ENCODE measurements around the gene WIZ.

Gene WIZ

GRCh38 chr19:15400521-15401396, 49.0 kb downstream of the WIZ start:
- Histone ChIP-seq H3K36me3 (ENCODE audit: control insufficient read depth, low read length) (peaks cover 89% of the 10 kb centered on the region), H3K4me2 (ENCODE audit: low read length) (no peak overlapping the region), H3K9me3 (ENCODE audit: control insufficient read depth, insufficient read depth, low read length) (no peaks in the 10 kb centered on the region), H3K27ac (ENCODE audit: low read depth, low read length) (no peak overlapping the region), H4K20me1 (ENCODE audit: control insufficient read depth, insufficient read depth, low read depth, low read length) (peaks cover 10% of the 10 kb centered on the region; the same call in 1 of the 2 replicates), H3F3A (ENCODE audit: control insufficient read depth, insufficient read depth) (no peaks in the 10 kb centered on the region), H3K9me2 (replicated peaks; ENCODE audit: control insufficient read depth, low read length) (no peaks in the 10 kb centered on the region), H3K79me2 (ENCODE audit: control insufficient read depth, low read length) (peaks cover 44% of the 10 kb centered on the region), H3K4me1 (ENCODE audit: control insufficient read depth, low read length) (peaks cover 7% of the 10 kb centered on the region; the same call in 1 of the 2 replicates), H3K27me3 (ENCODE audit: control insufficient read depth, low read length) (no peaks in the 10 kb centered on the region), H3K4me3 (ENCODE audit: low read length) (no peak overlapping the region)
- TF ChIP-seq CTCF (IDR thresholded peaks at IDR 0.05; ENCODE audit: low read depth, low read length, poor library complexity, severe bottlenecking) (no peak), EZH2phosphoT487 (IDR thresholded peaks at IDR 0.05; ENCODE audit: borderline replicate concordance, low read length) (no peak)

GRCh38 chr19:15399635-15400034, 50.1 kb downstream of the WIZ start:
- H4K20me1 ChIP-seq (ENCODE audit: control insufficient read depth, insufficient read depth, low read depth, low read length), result peaks cover 10% of the 10 kb centered on the region; the same call in 1 of the 2 replicates
- H3K4me1 ChIP-seq (ENCODE audit: control insufficient read depth, low read length), result peaks cover 3% of the 10 kb centered on the region; the same call in 1 of the 2 replicates
- no peak overlapping the region for H3K27ac ChIP-seq (ENCODE audit: low read depth, low read length)
- no peaks in the 10 kb centered on the region for H3K27me3 ChIP-seq (ENCODE audit: control insufficient read depth, low read length)
- peaks cover 89% of the 10 kb centered on the region for H3K36me3 ChIP-seq (ENCODE audit: control insufficient read depth, low read length)
- TF ChIP-seq EZH2phosphoT487 (IDR thresholded peaks at IDR 0.05; ENCODE audit: borderline replicate concordance, low read length) (no peak), CTCF (IDR thresholded peaks at IDR 0.05; ENCODE audit: low read depth, low read length, poor library complexity, severe bottlenecking) (no peak)
- H3K4me3 ChIP-seq (ENCODE audit: low read length), result no peak overlapping the region
- H3K79me2 ChIP-seq (ENCODE audit: control insufficient read depth, low read length), result peaks cover 33% of the 10 kb centered on the region
- H3K9me2 ChIP-seq (replicated peaks; ENCODE audit: control insufficient read depth, low read length), result no peaks in the 10 kb centered on the region
- no peaks in the 10 kb centered on the region for H3K9me3 ChIP-seq (ENCODE audit: control insufficient read depth, insufficient read depth, low read length)
- no peak overlapping the region for H3K4me2 ChIP-seq (ENCODE audit: low read length)
- no peaks in the 10 kb centered on the region for H3F3A ChIP-seq (ENCODE audit: control insufficient read depth, insufficient read depth)

GRCh38 chr19:15399234-15399515, 50.6 kb downstream of the WIZ start:
- H3F3A ChIP-seq (ENCODE audit: control insufficient read depth, insufficient read depth), result 0 out of 2 replicates have a peak, but pooled peaks cover 3% of the 10 kb centered on the region
- peaks cover 28% of the 10 kb centered on the region for H3K79me2 ChIP-seq (ENCODE audit: control insufficient read depth, low read length)
- peaks cover 9% of the 10 kb centered on the region; the same call in 1 of the 2 replicates for H4K20me1 ChIP-seq (ENCODE audit: control insufficient read depth, insufficient read depth, low read depth, low read length)
- no peak overlapping the region for H3K27ac ChIP-seq (ENCODE audit: low read depth, low read length)
- TF ChIP-seq EZH2phosphoT487 (IDR thresholded peaks at IDR 0.05; ENCODE audit: borderline replicate concordance, low read length) (no peak), CTCF (IDR thresholded peaks at IDR 0.05; ENCODE audit: low read depth, low read length, poor library complexity, severe bottlenecking) (no peak)
- peaks cover 89% of the 10 kb centered on the region for H3K36me3 ChIP-seq (ENCODE audit: control insufficient read depth, low read length)
- no peaks in the 10 kb centered on the region for H3K9me3 ChIP-seq (ENCODE audit: control insufficient read depth, insufficient read depth, low read length)
- no peak overlapping the region for H3K4me3 ChIP-seq (ENCODE audit: low read length)
- H3K4me2 ChIP-seq (ENCODE audit: low read length), result no peak overlapping the region
- no peaks in the 10 kb centered on the region for H3K27me3 ChIP-seq (ENCODE audit: control insufficient read depth, low read length)
- no peaks in the 10 kb centered on the region for H3K4me1 ChIP-seq (ENCODE audit: control insufficient read depth, low read length)
- no peaks in the 10 kb centered on the region for H3K9me2 ChIP-seq (replicated peaks; ENCODE audit: control insufficient read depth, low read length)

All from DOHH2 (cell line).